GM06990 (cell line): ENCODE data around the gene PHLDB2.

Experiments used
- DNase-seq: peaks from one replicate; pipeline ENCODE4 v3.0.0-alpha.2; 2011; ENCODE audit not compliant: insufficient read length; ENCODE audit errors: extremely low read depth
- H3K27me3 ChIP-seq: replicated peaks from 2 replicates; pipeline ENCODE4 v1.6.0; 2011; ENCODE audit warnings: low read length; ENCODE audit not compliant: control insufficient read depth, insufficient read depth
- H3K36me3 ChIP-seq: 2 replicates; pipeline ENCODE4 v1.5.1; 2011; ENCODE audit warnings: low read length; ENCODE audit not compliant: control insufficient read depth, insufficient read depth
- H3K4me3 ChIP-seq: replicated peaks from 2 replicates; pipeline ENCODE4 v1.5.1; 2011; ENCODE audit warnings: low read depth, mild to moderate bottlenecking, control low read depth, low read length
- TF ChIP-seq, protein P1 (sequence below): IDR thresholded peaks from 2 replicates; pipeline ENCODE4 v1.5.1; 2011; ENCODE audit warnings: low read length, control low read depth, mild to moderate bottlenecking, inconsistent platforms; ENCODE audit not compliant: insufficient read depth, poor library complexity, severe bottlenecking

The PHLDB2 gene

GRCh38 chr3:111910806-111911205 is 51.7 kb downstream of the PHLDB2 start:
- TF ChIP-seq, protein P1, sequence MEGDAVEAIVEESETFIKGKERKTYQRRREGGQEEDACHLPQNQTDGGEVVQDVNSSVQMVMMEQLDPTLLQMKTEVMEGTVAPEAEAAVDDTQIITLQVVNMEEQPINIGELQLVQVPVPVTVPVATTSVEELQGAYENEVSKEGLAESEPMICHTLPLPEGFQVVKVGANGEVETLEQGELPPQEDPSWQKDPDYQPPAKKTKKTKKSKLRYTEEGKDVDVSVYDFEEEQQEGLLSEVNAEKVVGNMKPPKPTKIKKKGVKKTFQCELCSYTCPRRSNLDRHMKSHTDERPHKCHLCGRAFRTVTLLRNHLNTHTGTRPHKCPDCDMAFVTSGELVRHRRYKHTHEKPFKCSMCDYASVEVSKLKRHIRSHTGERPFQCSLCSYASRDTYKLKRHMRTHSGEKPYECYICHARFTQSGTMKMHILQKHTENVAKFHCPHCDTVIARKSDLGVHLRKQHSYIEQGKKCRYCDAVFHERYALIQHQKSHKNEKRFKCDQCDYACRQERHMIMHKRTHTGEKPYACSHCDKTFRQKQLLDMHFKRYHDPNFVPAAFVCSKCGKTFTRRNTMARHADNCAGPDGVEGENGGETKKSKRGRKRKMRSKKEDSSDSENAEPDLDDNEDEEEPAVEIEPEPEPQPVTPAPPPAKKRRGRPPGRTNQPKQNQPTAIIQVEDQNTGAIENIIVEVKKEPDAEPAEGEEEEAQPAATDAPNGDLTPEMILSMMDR, result no peak
- Histone ChIP-seq H3K27me3 (no peaks in the 10 kb centered on the region), H3K4me3 (no peak overlapping the region), H3K36me3 (no peaks in the 10 kb centered on the region)
- DNase-seq, result no peak

DNA sequence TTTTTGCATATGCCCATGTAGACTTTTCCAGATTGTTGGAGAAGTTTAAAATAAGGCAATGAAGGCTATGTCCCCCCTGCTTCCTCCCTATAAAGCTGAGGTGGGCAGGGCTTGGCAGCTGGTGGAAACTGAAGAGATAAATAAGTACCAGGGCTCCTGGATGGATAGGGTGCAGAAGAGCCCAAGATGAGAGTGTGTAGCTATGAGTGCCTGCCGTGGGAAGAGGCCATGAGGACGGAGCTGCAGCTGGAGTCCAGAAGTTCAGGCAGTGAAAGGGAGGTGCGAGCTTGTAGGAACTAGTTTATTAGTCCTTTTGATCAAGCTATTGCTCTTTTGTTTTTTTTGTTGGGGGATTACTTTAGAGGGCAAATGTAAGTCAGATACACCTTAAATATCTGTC is 52.4 kb downstream of the PHLDB2 start:
- TF ChIP-seq, protein P1, result no peak
- no peaks in the 10 kb centered on the region for H3K27me3 ChIP-seq
- no peak overlapping the region for H3K4me3 ChIP-seq
- no peak for DNase-seq
- H3K36me3 ChIP-seq, result no peaks in the 10 kb centered on the region

DNA sequence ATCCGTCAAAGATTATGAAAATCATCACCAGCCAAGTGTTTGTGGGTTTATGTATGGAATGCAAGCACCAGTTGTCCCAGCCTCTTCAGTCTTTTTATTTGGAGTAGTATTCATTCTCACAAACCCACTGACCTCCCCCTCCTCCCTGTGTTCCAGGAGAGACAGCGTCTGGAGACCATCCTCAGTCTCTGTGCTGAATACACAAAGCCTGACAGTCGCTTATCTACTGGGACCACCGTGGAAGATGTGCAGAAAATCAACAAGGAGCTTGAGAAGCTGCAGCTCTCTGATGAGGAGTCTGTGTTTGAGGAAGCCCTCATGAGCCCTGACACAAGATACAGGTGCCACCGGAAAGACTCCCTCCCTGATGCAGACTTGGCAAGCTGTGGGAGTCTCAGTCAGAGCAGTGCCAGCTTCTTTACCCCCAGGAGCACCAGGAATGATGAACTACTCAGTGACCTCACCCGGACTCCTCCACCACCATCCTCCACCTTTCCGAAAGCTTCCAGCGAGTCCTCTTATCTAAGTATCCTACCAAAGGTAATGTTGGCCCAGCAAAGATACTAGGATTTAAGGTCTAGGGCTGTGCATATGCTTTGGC is 54.2 kb downstream of the PHLDB2 start:
- no peaks in the 10 kb centered on the region for H3K27me3 ChIP-seq
- H3K4me3 ChIP-seq, result no peak overlapping the region
- H3K36me3 ChIP-seq, result no peaks in the 10 kb centered on the region
- no peak for DNase-seq
- TF ChIP-seq, protein P1, result no peak

- H3K4me3 ChIP-seq, result no peak overlapping the region
- no peaks in the 10 kb centered on the region for H3K36me3 ChIP-seq
- no peaks in the 10 kb centered on the region for H3K27me3 ChIP-seq
- DNase-seq, result no peak
- TF ChIP-seq, protein P1, result no peak
Observed at GRCh38 chr3:111915905-111916304, 56.8 kb downstream of the PHLDB2 start.

DNA sequence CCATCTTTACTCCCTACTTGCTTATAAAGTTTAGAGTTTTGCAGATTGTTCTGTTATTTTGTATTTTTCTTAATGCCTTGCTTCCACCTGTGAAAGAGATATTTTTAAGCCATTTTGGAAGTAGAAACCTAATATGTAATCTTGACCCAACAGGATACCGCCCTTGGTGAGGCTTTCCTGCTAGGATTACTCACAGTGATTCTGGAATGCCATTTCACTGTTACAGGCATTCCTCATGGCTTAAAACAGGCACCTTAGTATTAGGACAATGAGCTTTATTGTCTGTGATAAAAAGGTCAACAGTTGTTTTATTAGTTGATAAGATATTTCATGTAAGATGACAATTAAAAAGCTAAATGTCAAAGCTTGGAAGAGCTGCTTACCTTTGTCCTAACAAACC is 58.2 kb downstream of the PHLDB2 start:
- no peaks in the 10 kb centered on the region for H3K36me3 ChIP-seq

More for the DNA sequence above, 58.2 kb downstream of the PHLDB2 start:
- TF ChIP-seq, protein P1, result no peak
- no peak for DNase-seq
- Histone ChIP-seq H3K4me3 (no peak overlapping the region), H3K27me3 (no peaks in the 10 kb centered on the region)
